Renal cortical epithelial cell (primary cell): ENCODE data around the gene NKX6-1. TPM values are rescaled to one million over a fixed set of nuclear protein-coding genes. Genes with fewer than 3 reads are reported as not detected.

Experiments used
- DNase-seq: peaks from one replicate; pipeline ENCODE4 v3.0.0-alpha.2; 2011; ENCODE audit warnings: low read depth
- total RNA-seq: library from RNA; depleted of rRNA; stranded (reverse); fragments of >200 nt; gene quantifications from 2 replicates; pipeline ENCODE4 v1.2.3, GENCODE V29; 2014

NKX6-1 gene
- not detected in 2 replicates for total RNA-seq

DNA sequence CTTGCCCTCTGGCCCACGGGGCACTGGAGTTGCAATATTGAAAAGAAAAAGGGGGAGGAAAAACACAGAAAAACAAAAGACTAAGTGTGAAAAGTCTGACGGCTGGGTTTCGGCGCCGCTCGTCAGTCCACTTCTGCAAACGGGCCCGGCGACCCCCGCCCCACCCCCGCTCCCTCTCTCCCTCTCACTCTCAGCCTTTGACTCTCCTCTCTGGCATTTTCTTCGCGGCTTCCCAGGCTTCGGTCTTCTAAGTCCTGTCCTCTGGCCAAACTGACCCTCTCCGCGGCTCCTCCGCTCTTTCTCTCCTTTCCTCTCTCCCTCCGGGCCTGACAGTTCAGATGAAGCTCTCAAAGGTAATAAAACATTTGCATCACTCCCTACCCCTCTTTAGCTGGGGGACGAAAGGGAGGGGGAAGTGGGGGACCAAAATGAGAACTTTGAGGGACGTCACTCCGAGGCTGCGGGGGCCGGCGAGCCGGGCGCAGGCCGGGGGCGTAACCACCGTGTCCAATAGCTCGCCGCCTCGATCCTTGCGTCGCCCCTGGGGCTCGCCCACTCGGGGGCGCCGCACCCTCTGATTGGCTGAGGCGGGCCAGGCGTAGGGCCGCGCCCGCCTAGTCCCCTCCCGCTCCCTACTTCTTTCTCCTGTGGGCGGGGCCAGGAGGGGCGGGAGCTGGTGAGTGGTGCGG is at the start of gene NKX6-1:
NKX6-1 (minus strand) TSS at position 358 of the 689 bp plus-strand sequence. CDS start 1,064 bp downstream, outside the sequence.
- DNase-seq, result no peak

DNA sequence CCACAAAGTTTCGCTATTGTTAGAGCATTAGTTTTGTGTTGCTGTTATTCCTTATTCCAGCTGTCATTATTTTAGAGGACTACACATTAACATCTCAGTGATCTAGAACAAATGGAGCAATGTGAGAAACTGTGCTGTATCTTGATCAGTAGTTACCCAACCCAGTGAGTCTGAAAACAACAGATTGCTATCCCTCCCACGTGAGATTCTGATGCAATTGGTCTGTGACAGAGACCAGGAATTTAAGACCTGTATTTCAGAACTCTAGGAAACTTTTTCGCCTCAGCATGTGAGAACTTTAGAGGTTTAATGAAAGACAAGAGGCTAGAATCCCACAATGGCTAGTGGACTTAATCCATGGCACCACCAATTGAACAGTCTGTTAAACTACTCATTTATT is 48.1 kb upstream of the NKX6-1 start:
- peak; percentile 63 for DNase-seq

DNA sequence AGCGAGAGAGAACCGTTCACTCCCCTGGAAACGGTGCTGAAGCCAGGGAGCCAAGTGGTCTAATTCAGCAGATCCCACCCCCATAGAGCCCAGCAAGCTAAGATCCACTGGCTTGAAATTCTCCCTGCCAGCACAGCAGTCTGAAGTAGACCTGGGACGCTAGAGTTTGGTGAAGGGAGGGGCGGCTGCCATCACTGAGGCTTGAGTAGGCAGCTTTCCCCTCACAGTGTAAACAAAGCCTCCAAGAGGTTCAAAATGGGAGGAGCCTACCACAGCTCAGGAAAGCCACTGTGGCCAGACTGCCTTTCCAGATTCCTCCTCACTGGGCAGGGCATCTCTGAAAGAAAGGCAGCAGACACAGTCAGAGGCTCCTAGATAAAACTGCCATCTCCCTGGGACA is 46.0 kb upstream of the NKX6-1 start:
- no peak for DNase-seq

DNA sequence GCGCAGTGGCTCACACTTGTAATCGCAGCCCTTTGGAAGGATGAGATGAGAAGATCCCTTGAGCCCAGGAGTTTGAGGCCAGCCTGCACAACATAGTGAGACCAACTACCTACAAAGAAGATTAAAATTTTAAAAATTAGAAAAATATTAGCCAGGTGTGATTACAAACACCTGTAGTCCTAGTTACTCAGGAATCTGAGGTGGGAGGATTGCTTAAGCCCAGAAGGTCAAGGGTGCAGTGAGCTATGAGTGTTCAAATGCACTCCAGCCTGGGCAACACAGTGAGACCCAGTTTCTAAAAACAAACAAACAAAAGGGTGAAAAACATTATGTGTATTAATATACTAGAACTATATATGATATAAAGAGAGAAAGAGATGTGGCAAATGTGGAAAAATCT is 36.8 kb upstream of the NKX6-1 start:
- no peak for DNase-seq

DNA sequence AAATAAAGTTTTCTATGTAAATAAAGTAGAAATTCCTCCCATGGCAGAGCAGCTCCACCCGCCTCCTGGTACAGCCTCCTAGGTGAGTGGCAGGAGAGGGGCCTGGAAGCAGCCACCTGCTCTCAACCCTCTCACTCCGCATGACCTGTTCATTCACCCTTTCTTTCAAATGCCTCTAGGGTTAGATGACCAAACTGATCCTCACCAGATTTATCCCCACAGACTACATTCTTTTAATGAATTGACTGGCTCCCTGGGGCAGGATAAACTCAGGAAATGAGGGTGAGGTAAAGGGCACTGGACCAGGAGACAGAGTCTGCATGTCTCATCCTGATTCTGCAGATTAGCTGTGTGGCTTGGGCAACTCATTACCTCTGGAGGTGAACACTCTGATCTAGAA is 32.6 kb upstream of the NKX6-1 start:
- DNase-seq, result peak; percentile 31

DNA sequence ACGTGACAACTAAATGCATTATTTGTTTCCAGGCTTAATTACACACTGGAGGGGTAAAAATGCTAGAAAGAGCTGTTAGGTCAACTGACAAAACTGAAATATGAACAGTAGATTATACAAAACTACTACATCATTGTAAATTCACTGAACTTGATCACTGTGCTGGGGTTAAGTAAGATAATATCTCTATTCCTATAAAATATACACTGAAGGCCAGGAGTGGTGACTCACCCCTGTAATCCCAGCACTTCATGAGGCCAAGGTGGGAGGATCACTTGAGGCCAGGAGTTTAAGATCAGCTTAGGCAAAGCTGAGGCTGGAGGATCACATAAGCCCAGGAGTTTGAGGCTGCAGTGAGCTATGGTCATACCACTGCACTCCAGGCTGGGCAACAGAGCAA is 31.8 kb upstream of the NKX6-1 start:
- DNase-seq, result peak; percentile 11

DNA sequence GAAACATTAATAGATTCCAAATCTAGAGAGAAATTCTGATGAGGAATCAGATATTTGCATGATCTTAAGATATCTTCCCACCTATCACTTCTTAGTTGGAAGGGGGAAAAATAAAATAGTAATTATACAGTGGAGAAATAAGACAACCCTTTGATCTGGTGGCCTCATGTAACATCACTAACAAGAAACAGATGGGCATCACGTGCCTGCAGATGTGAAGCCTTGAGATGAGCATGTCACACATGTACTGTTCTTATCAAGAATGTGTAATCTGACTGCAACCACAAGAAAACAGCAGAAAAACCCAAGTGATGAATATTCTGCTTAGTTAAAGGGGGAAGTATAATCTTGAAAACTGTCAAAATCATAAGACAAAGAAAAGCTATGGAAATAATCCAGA is 31.4 kb upstream of the NKX6-1 start:
- DNase-seq, result no peak

DNA sequence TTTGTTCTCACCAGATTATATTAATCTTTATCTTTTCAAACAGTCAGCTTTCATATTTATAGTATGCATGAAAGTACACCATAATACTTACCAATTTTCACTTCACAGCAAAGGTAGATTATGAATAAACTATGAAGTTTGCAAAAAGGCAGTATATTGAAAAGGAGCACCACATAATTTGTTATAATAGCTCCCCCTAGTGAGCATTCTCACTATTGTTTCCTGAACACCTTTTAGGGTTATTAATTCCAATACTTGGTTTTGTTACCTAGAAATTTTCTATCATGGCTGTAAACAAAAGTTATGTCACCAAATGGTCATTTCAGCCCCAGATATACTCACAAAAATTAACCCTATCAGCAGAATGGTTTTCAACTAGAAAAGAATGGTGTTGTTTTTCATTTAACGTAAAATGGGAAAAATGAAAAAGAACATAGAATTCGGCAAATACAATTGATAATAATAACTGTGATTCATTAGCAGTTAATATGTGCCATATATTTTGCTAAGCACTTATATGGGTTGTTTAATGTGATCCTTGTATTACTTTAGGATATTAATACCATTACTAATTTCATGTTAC is 30.2 kb upstream of the NKX6-1 start:
- DNase-seq, result peak; percentile 33

DNA sequence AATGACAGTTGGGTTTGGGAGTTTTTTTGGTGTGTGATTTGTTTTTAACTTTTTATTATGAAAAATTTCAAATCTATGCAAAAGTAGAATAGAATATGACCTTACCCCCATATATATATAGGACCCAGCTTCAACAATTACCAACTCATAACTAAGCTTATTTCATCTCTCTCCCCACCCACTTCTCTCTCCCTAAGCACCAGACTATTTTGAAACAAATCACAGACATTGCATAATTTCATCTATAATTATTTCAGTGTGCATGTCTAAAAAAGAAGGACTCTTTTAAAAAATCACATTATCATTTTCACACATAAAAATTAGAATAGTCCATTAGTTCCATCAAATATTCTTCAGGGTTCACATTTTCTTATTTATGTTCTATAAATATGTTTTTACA is 28.3 kb upstream of the NKX6-1 start:
- DNase-seq, result no peak

DNA sequence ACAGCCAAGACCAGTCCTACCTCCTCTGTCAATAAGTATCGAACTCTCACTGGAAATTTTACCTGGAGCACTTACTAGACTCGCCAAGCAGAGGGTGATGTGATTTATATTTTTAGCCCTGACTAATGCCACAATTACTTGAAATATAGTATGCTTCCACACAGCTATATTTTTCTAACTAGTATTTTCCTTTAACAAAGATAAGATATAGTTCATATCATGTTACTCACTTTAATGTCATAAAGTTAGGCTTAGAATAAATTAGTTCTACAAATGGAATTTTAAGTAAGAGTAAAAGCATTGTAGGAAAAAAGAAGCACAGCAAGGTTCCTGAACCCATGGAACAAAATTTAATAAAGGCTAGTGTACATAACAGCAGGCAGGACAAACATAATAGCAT is 16.0 kb upstream of the NKX6-1 start:
- no peak for DNase-seq

DNA sequence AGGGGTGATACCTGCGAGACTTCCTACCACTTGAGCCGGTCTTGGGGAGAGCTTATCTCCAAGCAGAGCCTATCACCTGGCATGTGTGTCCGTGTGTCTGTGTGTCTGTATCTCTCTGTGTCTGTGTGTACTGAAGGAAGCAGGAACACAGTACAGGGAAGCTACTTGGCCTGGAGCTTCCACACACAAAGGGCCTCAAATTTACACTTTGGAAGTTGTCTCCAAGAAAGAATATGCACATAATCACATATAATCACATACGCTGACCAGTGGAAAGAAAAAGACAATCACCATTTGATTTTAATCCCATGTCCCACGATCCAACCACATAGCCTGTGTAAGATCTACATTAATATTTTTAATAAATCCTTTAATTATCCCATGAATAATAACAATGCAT is 13.2 kb upstream of the NKX6-1 start:
- no peak for DNase-seq

DNA sequence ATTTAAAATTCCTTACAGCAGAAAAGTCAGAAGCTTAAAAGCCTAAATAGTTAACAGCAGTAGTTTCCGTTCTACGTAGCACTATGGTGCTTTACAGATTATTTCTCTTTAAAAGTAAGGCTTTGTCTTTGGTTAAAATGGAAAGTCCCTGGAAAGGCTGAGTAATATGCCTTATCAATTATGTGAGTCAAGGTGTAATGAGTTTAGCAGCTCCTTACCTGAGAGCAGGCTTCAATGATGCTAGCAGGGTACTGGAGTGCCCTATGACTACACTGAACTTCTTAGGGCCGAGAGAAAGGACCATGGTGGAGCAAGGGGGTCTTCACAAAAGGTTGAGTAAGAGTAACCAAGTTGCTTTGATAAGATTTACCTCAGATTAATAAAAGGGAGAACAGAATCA is 12.6 kb upstream of the NKX6-1 start:
- no peak for DNase-seq

DNA sequence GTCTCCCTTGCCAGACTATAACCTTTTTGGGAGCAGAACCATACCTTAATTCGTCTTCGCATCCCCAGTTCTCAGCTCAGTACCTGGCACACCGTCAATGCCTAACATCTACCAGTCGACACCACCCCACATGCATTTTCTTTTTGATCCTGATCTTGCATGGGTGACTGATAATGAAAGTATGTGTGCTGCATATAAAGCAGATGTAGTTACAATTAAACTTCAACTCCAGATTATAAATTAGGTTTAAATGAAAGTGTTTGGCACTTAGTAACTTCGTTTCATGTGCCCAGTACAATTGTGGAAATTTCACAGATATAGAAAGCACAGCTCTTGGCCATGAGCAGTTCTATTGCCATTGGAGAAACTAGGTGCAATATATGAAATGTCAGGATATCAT is 8.8 kb upstream of the NKX6-1 start:
- peak; percentile 76 for DNase-seq

DNA sequence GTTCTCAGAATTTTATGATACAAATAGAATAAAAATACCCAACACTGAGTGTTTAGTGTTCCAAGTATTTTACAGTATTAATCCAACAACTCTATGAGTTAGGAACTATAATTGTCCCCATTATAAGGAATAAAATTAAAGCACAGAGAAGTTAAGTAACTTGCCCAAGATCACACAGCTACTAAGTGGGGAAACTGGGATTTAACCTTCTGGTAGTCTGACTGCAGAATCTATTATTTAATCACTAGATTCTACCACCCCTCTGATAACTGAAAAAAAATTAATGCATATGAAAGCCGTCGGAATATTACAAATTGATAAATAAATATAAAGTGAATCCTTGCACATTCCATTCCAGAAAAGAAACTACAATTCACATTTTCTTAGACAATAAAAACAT is 5.7 kb upstream of the NKX6-1 start:
- DNase-seq, result no peak

DNA sequence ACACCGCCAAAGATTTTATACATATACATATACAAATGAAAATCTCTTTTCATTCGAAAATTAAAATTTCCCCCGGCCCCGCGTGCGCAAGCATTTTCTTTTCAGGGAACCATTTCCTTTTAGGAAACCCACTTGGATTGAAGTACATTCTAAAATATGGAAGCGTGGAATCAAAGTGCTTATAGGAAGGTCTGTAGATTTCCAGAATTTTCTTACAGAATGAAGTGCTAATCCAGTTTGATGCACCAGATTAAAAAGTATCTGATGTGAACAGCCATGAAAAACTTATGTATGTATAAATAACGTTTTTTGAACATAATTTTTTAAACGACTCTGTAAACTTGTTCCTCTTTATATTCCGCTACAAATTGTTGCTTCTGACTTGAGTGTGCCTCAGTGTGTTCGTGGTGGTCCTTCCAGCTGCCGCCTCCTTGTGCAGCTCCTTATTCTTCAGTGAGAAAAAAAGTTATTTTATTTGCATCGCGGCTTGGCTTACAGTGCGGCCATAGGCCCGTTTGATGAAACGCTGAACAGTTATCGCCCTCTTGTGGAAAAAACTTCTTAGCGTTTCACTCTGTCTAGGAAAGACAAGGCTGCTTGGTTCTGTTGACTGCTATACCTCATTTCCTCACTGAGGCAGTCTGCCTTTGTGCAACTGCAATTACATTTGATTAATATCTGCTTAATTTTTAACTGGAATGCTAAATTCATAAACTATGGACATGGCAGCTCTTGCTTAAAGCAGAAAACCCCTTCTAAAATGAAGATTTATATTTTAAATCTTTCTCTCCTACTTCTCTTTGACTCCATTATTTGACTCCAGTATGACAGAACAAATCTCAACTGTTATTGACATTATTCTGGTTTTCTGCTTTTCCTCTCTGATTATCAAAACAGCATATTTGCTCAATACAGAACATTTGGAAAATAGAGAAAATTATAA is 4.7 kb upstream of the NKX6-1 start:
- peak; percentile 72 for DNase-seq

DNA sequence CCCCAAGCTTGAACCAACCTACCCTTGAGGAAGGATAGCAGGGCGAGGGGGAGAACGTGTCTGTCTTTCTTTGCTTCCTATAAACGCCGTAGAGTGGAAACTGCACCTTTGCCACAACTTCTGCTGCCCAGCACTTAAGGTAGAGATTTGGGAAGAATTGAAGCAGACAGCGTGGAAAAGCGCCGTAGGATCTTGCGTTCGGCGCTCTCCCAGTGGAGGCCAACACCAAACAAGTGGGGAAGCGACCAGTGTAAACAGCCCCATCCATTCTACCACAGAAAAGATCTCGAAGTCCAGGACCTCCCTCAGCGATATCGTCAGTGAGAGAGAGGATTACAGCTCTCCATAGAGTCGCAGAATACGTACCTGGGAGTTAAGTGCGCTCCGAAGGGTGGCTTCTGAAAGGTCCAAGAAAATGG is 3.9 kb upstream of the NKX6-1 start:
- no peak for DNase-seq

DNA sequence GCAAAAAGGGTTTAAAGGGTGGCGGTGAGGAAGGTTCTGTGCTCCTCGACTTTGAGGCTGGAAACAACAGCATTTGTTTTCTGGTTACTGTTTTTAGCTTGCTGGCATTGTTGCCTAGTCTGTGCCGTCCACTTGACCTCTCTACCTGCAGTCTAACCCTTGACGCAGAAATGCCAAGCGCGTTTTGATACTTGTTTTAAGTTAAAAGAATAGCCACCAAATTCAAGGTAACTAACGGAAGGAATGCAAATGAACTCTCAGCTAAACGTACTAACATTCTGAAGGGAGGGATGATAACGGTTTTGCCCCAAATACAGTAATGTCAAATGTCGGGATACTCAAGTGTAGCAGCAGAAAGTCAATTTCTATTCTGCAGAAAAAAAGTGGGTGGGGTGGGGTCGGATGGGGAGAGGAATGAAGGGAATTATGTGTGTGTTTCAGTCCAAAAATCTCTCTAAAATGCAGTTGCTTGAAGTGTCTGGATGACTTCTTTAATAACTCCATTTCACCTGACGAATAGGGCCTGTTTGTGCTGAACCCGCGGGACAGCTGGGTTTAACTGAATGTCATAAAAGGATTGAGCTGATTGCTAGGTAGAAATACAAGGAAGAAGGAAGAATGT is 3.4 kb upstream of the NKX6-1 start:
- no peak for DNase-seq

DNA sequence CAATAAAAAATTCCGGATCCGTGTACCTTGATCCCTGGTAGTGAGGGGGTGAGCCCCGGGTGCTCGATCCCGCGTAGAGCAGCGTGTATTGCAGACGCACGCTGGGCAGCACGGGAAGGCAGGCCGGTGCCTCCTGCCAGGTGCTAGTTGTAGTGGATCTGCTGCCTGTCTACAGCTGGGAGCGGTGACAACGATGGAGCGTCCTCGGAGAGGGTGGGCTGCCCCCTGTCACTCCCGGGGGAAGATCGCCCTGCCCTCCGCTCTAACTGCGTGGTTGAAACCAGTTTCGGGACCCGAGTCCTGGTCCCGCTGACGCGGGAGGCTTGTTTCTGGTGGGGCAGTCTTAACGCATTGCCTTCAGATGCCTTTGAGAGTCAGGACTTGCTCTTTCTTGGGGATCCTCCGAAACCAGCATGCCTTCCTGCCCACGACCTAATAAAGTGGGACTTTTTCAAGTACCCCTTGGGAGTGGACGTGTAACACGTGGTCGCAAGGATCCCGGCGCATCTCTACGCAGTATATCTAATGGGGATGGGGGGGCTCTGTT is 2.7 kb upstream of the NKX6-1 start:
- no peak for DNase-seq

DNA sequence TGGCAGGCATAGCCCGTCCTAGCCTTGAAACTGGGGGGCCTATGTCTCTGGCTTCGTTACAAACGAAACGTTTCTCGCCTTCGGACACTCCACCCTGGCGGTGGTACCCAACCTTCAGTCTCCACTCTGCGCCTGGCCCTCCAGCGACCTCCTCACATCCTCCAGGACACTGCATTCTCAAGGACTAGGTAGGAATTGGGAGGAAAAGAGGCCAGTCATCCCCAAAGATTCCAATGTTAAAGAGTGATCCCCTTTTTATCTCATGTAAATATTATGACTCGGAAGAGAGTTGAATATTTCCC is 2.1 kb upstream of the NKX6-1 start:
- no peak for DNase-seq

DNA sequence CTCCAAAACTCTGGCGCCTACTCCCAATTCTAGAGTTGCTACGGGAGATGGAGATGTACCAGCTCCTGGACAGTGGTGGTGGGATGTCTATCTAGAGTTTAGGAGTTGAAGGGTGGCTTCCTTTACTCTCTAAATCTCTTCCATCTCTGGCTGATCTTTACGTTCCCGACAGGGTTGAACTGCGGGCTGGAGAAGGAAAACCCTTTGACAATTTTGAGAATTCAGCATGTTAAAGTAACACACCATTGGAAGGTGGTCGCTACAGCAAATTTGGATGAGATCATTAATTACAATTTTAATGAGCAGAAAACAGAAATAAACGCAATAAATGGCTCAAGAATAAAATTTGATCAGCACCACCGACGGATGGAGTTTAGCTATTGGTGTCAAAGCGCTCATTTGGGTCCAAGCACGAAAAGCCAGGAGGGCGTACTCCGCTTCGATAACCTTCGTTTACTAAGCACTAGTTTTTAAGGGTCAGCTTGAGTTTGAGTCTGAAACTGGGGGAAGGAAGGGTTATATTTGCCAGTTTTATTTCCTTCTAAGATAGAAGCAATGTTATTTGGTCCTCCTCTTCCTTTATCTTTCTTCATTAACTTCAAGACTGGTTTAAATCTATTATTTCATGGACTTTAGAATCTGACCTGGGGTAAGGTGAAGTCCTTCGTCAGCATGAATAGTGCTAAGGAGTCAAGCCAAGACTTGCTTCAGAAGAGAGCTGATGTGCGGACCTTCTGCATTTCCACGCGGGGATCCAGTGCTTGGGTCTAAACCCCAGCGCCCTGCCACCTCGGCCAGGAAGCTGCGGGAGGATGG is 1.5 kb upstream of the NKX6-1 start:
- no peak for DNase-seq

DNA sequence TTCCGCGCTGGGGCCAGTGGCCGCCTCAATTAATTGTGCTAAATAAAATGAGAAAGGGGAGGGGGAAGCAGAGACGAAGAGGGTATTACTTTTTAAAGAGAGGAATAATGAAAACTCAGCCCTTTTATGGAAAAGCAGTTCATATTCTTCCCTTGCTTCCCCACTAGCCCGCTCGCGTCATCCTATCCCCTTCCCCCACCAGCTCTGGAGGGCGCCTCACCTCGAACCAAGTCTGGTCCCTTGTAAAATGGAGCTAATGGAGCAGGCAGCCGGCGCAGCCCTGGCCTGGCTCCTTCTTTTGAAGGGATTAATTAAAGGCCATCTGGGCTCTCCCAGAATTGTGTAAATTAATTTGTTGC is 511 bp upstream of the NKX6-1 start:
- no peak for DNase-seq
